ENCODE results near the gene IL1RL2.

GRCh38 chr2:102141011-102141943, 45.5 kb upstream of the IL1RL2 start:
- TF ChIP-seq ZFP3 (CRISPR knock-in tag; IDR thresholded peaks at IDR 0.05) (no peak), PATZ1 (CRISPR knock-in tag; IDR thresholded peaks at IDR 0.05; ENCODE audit: borderline replicate concordance) (no peak), SNAI2 (CRISPR knock-in tag; IDR thresholded peaks at IDR 0.05) (no peak), POU6F1 (CRISPR knock-in tag; IDR thresholded peaks at IDR 0.05; ENCODE audit: borderline replicate concordance, low read depth) (no peak), PPARA (CRISPR knock-in tag; IDR thresholded peaks at IDR 0.05; ENCODE audit: borderline replicate concordance) (no peak)

Measured in SK-N-SH treated with all-trans-retinoic acid at 6 μM for 48 hours (cell line).